Esophagus muscularis mucosa (tissue), 4 donors: ENCODE results near the gene TMEM134.

Experiments used
- CTCF ChIP-seq, 3 experiments: fragments of 200-600 bp in 2 of 3; fragments of 450-650 bp in 1 of 3; sonication (generic) in 2 of 3; IDR thresholded peaks; one replicate each; pipeline ENCODE4 v1.5.1; 2017 to 2019; ENCODE audit warnings: antibody characterized with exemption in 3 of 3, mild to moderate bottlenecking in 2 of 3, moderate library complexity in 1 of 3
- EP300 ChIP-seq: sonication (generic); formaldehyde crosslinking; IDR thresholded peaks from one replicate; pipeline ENCODE4 v1.6.1; 2017; ENCODE audit warnings: antibody characterized with exemption
- POLR2A ChIP-seq: fragments of 450-650 bp; IDR thresholded peaks from one replicate; pipeline ENCODE4 v1.6.1; 2017; ENCODE audit warnings: antibody characterized with exemption, moderate library complexity, mild to moderate bottlenecking, low read depth
- POLR2AphosphoS5 ChIP-seq, 2 donors: sonication (generic); formaldehyde crosslinking; IDR thresholded peaks; one replicate each; pipeline ENCODE4 v1.6.1; 2017; ENCODE audit warnings: antibody characterized with exemption in 2 of 2

- no peak for TF ChIP-seq CTCF (IDR thresholded peaks at IDR 0.05)
- TF ChIP-seq POLR2A: no peak
- TF ChIP-seq EP300: no peak
- TF ChIP-seq POLR2AphosphoS5 (IDR thresholded peaks at IDR 0.05): no peak
Observed at GRCh38 chr11:67517784-67518552, 48.9 kb upstream of the TMEM134 start.
